ENCODE measurements around the gene ZNF277.

ZNF277 gene

GRCh38 chr7:112296432-112296831 is 89.9 kb downstream of the ZNF277 start:
- Histone ChIP-seq H3K9me2 (replicated peaks; ENCODE audit: insufficient read depth, low read length) (no peaks in the 10 kb centered on the region), H3K9me3 (ENCODE audit: insufficient read depth, low read length) (no peaks in the 10 kb centered on the region), H3K4me2 (ENCODE audit: low read depth, low read length, poor library complexity, severe bottlenecking) (no peak overlapping the region), H3K36me3 (ENCODE audit: low read length) (no peaks in the 10 kb centered on the region), H2AFZ (ENCODE audit: low read depth, low read length, severe bottlenecking) (no peak overlapping the region), H4K20me1 (ENCODE audit: low read depth, low read length) (no peaks in the 10 kb centered on the region), H3K27me3 (ENCODE audit: low read length) (no peaks in the 10 kb centered on the region), H3K79me2 (ENCODE audit: insufficient read depth, low read length) (no peaks in the 10 kb centered on the region), H3K9ac (ENCODE audit: low read length) (no peak overlapping the region), H3K4me3 (ENCODE audit: insufficient read depth, low read length, poor library complexity, severe bottlenecking) (no peak overlapping the region), H3F3A (ENCODE audit: insufficient read depth) (no peaks in the 10 kb centered on the region), H3K27ac (ENCODE audit: low read depth, low read length) (no peak overlapping the region)
- TF ChIP-seq EZH2phosphoT487 (conservative IDR thresholded peaks at IDR 0.05; ENCODE audit: low read length): no peak
- no peak for TF ChIP-seq CTCF (IDR thresholded peaks at IDR 0.05; ENCODE audit: insufficient read depth, low read length, poor library complexity, severe bottlenecking)

DNA sequence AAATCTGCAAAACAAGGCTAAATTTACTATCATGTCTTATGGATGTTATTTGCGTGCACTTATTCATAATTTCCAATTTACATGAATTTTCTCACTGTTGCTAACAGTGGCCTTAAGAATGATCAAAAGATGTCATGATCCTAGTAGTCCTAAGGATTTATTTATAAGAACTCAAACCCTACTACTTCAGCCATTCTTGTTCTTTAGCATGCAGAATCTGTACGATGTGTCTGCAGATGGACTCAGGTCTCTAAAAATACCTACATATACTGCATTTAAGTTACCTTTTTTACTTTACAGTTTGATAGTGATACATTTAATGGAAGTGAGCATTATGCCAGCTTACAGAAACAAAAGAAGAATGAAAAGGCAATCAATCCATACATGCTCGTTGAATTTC is 91.2 kb downstream of the ZNF277 start:
- H3K27me3 ChIP-seq (ENCODE audit: low read length): no peaks in the 10 kb centered on the region
- no peak for TF ChIP-seq EZH2phosphoT487 (conservative IDR thresholded peaks at IDR 0.05; ENCODE audit: low read length)
- no peak for TF ChIP-seq CTCF (IDR thresholded peaks at IDR 0.05; ENCODE audit: insufficient read depth, low read length, poor library complexity, severe bottlenecking)
- H2AFZ ChIP-seq (ENCODE audit: low read depth, low read length, severe bottlenecking): no peak overlapping the region
- no peaks in the 10 kb centered on the region for H3K9me3 ChIP-seq (ENCODE audit: insufficient read depth, low read length)
- no peaks in the 10 kb centered on the region; the same call in 1 of the 2 replicates for H3K36me3 ChIP-seq (ENCODE audit: low read length)
- no peaks in the 10 kb centered on the region for H3F3A ChIP-seq (ENCODE audit: insufficient read depth)
- no peaks in the 10 kb centered on the region for H3K79me2 ChIP-seq (ENCODE audit: insufficient read depth, low read length)
- H3K9me2 ChIP-seq (replicated peaks; ENCODE audit: insufficient read depth, low read length): no peaks in the 10 kb centered on the region
- H3K4me3 ChIP-seq (ENCODE audit: insufficient read depth, low read length, poor library complexity, severe bottlenecking): no peak overlapping the region
- H3K4me2 ChIP-seq (ENCODE audit: low read depth, low read length, poor library complexity, severe bottlenecking): no peak overlapping the region
- no peaks in the 10 kb centered on the region for H4K20me1 ChIP-seq (ENCODE audit: low read depth, low read length)
- no peak overlapping the region for H3K27ac ChIP-seq (ENCODE audit: low read depth, low read length)
- H3K9ac ChIP-seq (ENCODE audit: low read length): no peak overlapping the region

- TF ChIP-seq EZH2phosphoT487 (conservative IDR thresholded peaks at IDR 0.05; ENCODE audit: low read length) (no peak), CTCF (IDR thresholded peaks at IDR 0.05; ENCODE audit: insufficient read depth, low read length, poor library complexity, severe bottlenecking) (no peak)
- H4K20me1 ChIP-seq (ENCODE audit: low read depth, low read length): no peaks in the 10 kb centered on the region
- H3F3A ChIP-seq (ENCODE audit: insufficient read depth): no peaks in the 10 kb centered on the region
- H3K79me2 ChIP-seq (ENCODE audit: insufficient read depth, low read length): no peaks in the 10 kb centered on the region
- no peaks in the 10 kb centered on the region for H3K27me3 ChIP-seq (ENCODE audit: low read length)
- no peaks in the 10 kb centered on the region for H3K9me2 ChIP-seq (replicated peaks; ENCODE audit: insufficient read depth, low read length)
- H3K4me2 ChIP-seq (ENCODE audit: low read depth, low read length, poor library complexity, severe bottlenecking): no peak overlapping the region
- H3K9ac ChIP-seq (ENCODE audit: low read length): no peak overlapping the region
- no peaks in the 10 kb centered on the region for H3K9me3 ChIP-seq (ENCODE audit: insufficient read depth, low read length)
- H3K4me3 ChIP-seq (ENCODE audit: insufficient read depth, low read length, poor library complexity, severe bottlenecking): no peak overlapping the region
- no peak overlapping the region for H3K27ac ChIP-seq (ENCODE audit: low read depth, low read length)
- H3K36me3 ChIP-seq (ENCODE audit: low read length): no peaks in the 10 kb centered on the region; the same call in 1 of the 2 replicates
- H2AFZ ChIP-seq (ENCODE audit: low read depth, low read length, severe bottlenecking): no peak overlapping the region
These were observed 92.1 kb downstream of the ZNF277 start for GRCh38 chr7:112298543-112299100.
